WTC11 (cell line): ENCODE data around the gene MPND.

Experiments
- ZNF263 ChIP-seq: sonication (generic); formaldehyde crosslinking; IDR thresholded peaks from 2 replicates; pipeline ENCODE4 v1.8.1; 2022; ENCODE audit warnings: low read depth, mild to moderate bottlenecking, moderate library complexity, missing genetic modification reagents
- ZNF423 ChIP-seq: fragments of 250-450 bp; sonication (Bioruptor Pico); IDR thresholded peaks from 2 replicates; pipeline ENCODE4 v2.1.2; 2022; ENCODE audit warnings: mild to moderate bottlenecking, moderate library complexity
- TF ChIP-seq, protein P1 (sequence below): fragments of 200-600 bp; IDR thresholded peaks from 2 replicates; pipeline ENCODE4 v1.8.0; 2022; ENCODE audit warnings: antibody characterized with exemption
- TF ChIP-seq, protein P2 (sequence below): sonication (generic); formaldehyde crosslinking; IDR thresholded peaks from 2 replicates; pipeline ENCODE4 v1.8.1; 2022; ENCODE audit warnings: low read depth, missing genetic modification reagents, borderline replicate concordance

DNA sequence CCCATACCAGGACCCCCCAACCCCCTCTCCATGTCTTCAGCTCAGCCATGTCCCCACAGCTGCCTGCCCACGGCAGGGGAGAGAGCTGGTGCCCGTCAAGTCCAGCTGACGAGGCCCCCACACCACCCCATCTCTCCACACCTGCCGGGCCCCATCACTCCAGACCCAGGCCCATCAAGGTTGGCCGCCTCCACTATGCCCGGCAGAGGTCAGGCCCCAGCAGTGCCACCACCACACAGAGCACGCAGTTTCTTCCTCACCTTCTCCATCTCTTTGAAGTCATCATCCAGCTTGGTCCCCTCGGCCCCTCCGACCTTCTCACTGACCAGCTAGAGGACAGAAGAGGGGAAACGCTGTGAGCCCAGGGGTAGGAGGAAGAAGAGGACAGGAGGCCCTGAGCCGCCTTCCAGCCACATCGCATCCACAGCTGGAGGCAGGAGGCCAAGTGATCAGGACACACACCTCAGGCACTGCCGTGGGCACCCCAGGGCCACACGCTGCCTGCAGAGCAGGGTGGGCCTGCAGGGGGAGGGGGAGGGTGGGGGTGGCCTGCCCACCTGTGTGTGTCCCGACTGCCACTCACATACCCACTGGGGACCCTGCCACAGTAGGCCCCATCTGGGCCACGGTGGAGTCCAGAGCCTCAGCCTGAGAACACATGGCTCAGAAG is 23.4 kb downstream of the MPND start:
- TF ChIP-seq, protein P1, sequence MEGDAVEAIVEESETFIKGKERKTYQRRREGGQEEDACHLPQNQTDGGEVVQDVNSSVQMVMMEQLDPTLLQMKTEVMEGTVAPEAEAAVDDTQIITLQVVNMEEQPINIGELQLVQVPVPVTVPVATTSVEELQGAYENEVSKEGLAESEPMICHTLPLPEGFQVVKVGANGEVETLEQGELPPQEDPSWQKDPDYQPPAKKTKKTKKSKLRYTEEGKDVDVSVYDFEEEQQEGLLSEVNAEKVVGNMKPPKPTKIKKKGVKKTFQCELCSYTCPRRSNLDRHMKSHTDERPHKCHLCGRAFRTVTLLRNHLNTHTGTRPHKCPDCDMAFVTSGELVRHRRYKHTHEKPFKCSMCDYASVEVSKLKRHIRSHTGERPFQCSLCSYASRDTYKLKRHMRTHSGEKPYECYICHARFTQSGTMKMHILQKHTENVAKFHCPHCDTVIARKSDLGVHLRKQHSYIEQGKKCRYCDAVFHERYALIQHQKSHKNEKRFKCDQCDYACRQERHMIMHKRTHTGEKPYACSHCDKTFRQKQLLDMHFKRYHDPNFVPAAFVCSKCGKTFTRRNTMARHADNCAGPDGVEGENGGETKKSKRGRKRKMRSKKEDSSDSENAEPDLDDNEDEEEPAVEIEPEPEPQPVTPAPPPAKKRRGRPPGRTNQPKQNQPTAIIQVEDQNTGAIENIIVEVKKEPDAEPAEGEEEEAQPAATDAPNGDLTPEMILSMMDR: no peak
- no peak for TF ChIP-seq ZNF263 (CRISPR knock-in tag)
- TF ChIP-seq ZNF423 (CRISPR knock-in tag): no peak
- TF ChIP-seq, protein P2, sequence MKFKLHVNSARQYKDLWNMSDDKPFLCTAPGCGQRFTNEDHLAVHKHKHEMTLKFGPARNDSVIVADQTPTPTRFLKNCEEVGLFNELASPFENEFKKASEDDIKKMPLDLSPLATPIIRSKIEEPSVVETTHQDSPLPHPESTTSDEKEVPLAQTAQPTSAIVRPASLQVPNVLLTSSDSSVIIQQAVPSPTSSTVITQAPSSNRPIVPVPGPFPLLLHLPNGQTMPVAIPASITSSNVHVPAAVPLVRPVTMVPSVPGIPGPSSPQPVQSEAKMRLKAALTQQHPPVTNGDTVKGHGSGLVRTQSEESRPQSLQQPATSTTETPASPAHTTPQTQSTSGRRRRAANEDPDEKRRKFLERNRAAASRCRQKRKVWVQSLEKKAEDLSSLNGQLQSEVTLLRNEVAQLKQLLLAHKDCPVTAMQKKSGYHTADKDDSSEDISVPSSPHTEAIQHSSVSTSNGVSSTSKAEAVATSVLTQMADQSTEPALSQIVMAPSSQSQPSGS (CRISPR knock-in tag): no peak
